MCF 10A (cell line): ENCODE results near the gene MN1. TPM values are rescaled to one million over a fixed set of nuclear protein-coding genes. Genes with fewer than 3 reads are reported as not detected.

Source experiments
- BruUV-seq: library from RNA; stranded (reverse); fragments of 400-500 nt; replicated peaks from 2 replicates; lab custom pipeline; 2021; lab: Mats Ljungman, UMichigan
- CTCF ChIA-PET: fragments of 300-600 bp; sonication (Branson Sonifier 250); formaldehyde crosslinking; extraction: SDS; loops from one replicate; lab custom pipeline; 2021; ENCODE audit warnings: antibody characterized with exemption, inconsistent platforms; lab: Yijun Ruan, JAX
- POLR2A ChIA-PET: fragments of 300-600, 350-650 bp; sonication (Branson Sonifier 250); formaldehyde crosslinking; extraction: SDS; loops from one replicate; lab custom pipeline; 2020; ENCODE audit warnings: antibody characterized with exemption, inconsistent platforms; lab: Yijun Ruan, JAX
- DNase-seq: peaks from one replicate; pipeline ENCODE4 v3.0.0-alpha.2; 2018; ENCODE audit not compliant: unreplicated experiment
- H3K27ac Mint-ChIP-seq: one replicate; pipeline ENCODE4 v1.8.0; 2022; ENCODE audit warnings: mild to moderate bottlenecking, low read depth, mixed read lengths; ENCODE audit not compliant: unreplicated experiment
- H3K27me3 Mint-ChIP-seq: one replicate; pipeline ENCODE4 v1.8.0; 2022; ENCODE audit warnings: mixed read lengths; ENCODE audit not compliant: insufficient read depth, unreplicated experiment
- H3K36me3 Mint-ChIP-seq: one replicate; pipeline ENCODE4 v1.8.0; 2022; ENCODE audit warnings: mild to moderate bottlenecking, moderate library complexity, mixed read lengths; ENCODE audit not compliant: insufficient read depth, unreplicated experiment
- H3K4me1 Mint-ChIP-seq: one replicate; pipeline ENCODE4 v1.8.0; 2022; ENCODE audit warnings: mixed read lengths; ENCODE audit not compliant: insufficient read depth, unreplicated experiment
- H3K4me3 Mint-ChIP-seq: one replicate; pipeline ENCODE4 v1.8.0; 2022; ENCODE audit warnings: mild to moderate bottlenecking, moderate library complexity, mixed read lengths; ENCODE audit not compliant: unreplicated experiment
- H3K9me3 Mint-ChIP-seq: one replicate; pipeline ENCODE4 v1.8.0; 2022; ENCODE audit warnings: mixed read lengths; ENCODE audit not compliant: unreplicated experiment
- intact Hi-C: fragments of 100-400 bp; cut with micrococcal nuclease; formaldehyde crosslinking; loops from 2 replicates; pipeline ENCODE4 v1.14.1; 2022
- total RNA-seq: library from RNA; stranded (reverse); gene quantifications from 2 replicates; pipeline ENCODE4 v1.2.3, GENCODE V29; 2022
- TF ChIP-seq, protein P1 (sequence below): fragments of 200-600 bp; IDR thresholded peaks from one replicate; pipeline ENCODE4 v1.8.0; 2022; ENCODE audit warnings: antibody characterized with exemption, mild to moderate bottlenecking; ENCODE audit not compliant: unreplicated experiment

Gene MN1
- total RNA-seq, 1 experiment from 2014 or later, result 3.9 TPM

DNA sequence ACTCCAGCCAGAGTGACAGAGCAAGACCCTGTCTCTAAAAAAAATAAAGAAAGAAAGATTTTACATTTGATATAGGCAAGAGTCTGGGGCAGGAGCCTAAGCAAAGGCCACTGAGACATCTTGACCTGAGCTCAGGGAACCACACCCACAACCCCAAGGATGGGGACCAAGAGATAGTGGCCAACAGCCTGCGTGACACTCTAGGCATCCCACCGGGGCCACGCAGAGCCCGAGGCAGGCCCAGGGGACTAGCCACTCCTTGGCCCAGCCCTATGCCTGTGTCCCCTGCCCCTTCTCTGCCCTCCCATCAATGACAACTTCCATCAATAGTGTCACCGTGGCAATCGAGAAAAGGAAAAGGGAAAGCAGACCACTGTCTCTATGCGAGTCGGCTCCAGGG, 41.1 kb downstream of the MN1 start:
- Mint-ChIP-seq H3K27ac (no peak overlapping the region), H3K36me3 (peaks cover 2% of the 10 kb centered on the region), H3K4me1 (peaks cover 6% of the 10 kb centered on the region), H3K4me3 (no peak overlapping the region), H3K27me3 (no peaks in the 10 kb centered on the region), H3K9me3 (no peaks in the 10 kb centered on the region)
- intact Hi-C loops, result no loop called here
- POLR2A ChIA-PET, result no interaction called here
- DNase-seq, result no peak
- no TSS peak for BruUV-seq
- CTCF ChIA-PET, result interaction anchor here (0.5 kb wide), 1 partner anchor 84 kb away, joined by 4 read pairs; no protein-coding TSS in a partner anchor
- TF ChIP-seq, protein P1, sequence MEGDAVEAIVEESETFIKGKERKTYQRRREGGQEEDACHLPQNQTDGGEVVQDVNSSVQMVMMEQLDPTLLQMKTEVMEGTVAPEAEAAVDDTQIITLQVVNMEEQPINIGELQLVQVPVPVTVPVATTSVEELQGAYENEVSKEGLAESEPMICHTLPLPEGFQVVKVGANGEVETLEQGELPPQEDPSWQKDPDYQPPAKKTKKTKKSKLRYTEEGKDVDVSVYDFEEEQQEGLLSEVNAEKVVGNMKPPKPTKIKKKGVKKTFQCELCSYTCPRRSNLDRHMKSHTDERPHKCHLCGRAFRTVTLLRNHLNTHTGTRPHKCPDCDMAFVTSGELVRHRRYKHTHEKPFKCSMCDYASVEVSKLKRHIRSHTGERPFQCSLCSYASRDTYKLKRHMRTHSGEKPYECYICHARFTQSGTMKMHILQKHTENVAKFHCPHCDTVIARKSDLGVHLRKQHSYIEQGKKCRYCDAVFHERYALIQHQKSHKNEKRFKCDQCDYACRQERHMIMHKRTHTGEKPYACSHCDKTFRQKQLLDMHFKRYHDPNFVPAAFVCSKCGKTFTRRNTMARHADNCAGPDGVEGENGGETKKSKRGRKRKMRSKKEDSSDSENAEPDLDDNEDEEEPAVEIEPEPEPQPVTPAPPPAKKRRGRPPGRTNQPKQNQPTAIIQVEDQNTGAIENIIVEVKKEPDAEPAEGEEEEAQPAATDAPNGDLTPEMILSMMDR, result no peak

DNA sequence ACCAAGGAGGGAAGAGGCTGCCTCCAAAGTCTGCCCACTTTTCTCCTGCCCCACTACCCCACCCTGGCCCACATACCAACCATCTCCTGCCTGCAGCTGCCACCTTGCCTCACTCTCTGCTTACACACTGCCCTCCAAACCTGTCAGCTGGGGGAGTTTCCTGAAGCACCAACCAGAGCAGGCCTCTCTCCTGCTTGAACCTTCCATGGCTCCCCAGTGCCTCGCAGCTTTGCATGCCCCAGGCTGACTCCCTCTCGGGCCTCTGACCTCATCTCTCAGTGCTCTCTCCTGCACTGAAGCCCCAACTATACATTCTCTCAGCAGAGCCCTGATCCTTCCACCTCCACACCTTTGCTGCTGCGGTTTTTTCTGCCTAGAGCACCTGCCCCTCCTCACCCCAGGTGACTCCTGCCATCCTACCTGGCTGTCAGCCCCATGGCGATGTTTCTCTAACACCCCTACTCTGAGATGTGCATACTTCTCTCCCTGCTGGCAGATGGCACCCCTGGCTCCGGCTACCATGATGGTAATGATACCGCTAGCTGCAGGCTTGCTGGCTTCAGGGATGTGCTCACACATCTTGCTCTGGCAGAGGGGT, 43.5 kb downstream of the MN1 start:
- POLR2A ChIA-PET, result no interaction called here
- no peak overlapping the region for H3K27ac Mint-ChIP-seq

DNA sequence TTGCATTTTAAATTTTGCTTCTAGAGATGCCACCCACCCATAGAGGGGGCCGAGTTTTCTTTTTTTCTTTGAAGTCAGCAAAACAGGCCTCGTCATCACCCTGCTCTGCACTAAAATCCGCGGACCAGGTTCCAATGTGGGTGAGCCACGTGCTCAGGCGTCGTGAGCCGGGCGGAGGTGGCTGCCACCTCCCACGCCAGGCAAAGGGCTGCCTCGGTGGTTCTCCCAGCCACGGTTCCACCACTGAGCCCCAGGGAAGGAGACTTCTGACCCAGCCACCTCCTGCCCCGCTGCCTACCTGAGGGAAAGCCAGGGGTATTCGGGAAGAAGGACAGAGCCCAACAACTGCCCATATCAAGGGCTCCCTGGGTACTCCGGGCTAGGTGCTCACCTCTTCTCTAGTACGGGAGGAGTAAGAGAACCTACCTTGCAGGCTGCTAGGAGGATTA, 45.3 kb downstream of the MN1 start:
- H3K27me3 Mint-ChIP-seq, result no peaks in the 10 kb centered on the region
- no peaks in the 10 kb centered on the region for H3K9me3 Mint-ChIP-seq
- intact Hi-C loops, result no loop called here
- no peak overlapping the region for H3K4me3 Mint-ChIP-seq
- no peak overlapping the region for H3K27ac Mint-ChIP-seq
- H3K4me1 Mint-ChIP-seq, result peaks cover 36% of the 10 kb centered on the region
- CTCF ChIA-PET, result no interaction called here
- DNase-seq, result no peak
- POLR2A ChIA-PET, result no interaction called here
- no TSS peak for BruUV-seq
- no peaks in the 10 kb centered on the region for H3K36me3 Mint-ChIP-seq
- TF ChIP-seq, protein P1, result no peak

More for the DNA sequence above, 43.5 kb downstream of the MN1 start:
- H3K36me3 Mint-ChIP-seq, result no peaks in the 10 kb centered on the region
- CTCF ChIA-PET, result interaction anchor here (0.7 kb wide), 1 partner anchor 1003 kb away, joined by 3 read pairs; no protein-coding TSS in a partner anchor
- no peaks in the 10 kb centered on the region for H3K9me3 Mint-ChIP-seq
- H3K4me3 Mint-ChIP-seq, result no peak overlapping the region
- intact Hi-C loops, result no loop called here
- no peak for DNase-seq
- TF ChIP-seq, protein P1, result no peak
- no peaks in the 10 kb centered on the region for H3K27me3 Mint-ChIP-seq
- BruUV-seq, result no TSS peak
- H3K4me1 Mint-ChIP-seq, result peaks cover 20% of the 10 kb centered on the region

DNA sequence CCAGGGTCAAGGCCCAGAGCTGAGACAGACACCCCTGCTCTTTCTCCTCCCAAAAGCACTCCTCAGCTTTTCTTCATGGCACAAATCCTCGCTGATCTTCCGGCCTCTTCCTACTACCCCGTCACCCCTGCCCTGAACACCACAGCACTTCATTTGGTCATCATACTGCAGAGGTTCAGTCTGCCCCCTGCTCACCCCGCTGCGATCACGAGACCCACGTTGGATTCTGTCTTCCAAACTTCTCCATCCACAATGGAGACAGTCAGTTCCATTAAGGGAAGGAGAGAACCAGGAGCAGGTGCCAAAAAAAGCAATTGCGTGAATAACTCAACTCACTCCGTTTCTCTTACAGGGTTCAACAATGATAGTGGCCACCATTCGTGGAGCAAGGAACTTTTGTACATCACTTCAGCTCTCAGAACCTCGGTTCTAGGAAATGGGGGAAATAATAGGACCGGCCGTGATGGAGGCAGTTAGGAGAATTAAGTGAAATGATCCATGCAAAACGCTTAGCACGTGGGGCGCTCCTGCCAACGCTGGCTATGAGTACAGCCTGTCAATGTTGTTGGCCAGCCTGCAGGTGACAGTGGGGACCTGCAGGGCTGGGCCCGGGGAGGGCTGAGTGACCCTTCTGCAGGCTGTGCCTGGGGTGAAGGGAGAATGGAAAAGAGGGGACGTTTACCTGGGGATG, 45.9 kb downstream of the MN1 start:
- POLR2A ChIA-PET, result interaction anchor here (0.9 to 1.0 kb wide), 2 partner anchors 24 to 339 kb away, joined by 3 read pairs; no protein-coding TSS in a partner anchor
- CTCF ChIA-PET, result no interaction called here
- no TSS peak for BruUV-seq
- no peak overlapping the region for H3K27ac Mint-ChIP-seq
- TF ChIP-seq, protein P1, result no peak
- no peaks in the 10 kb centered on the region for H3K27me3 Mint-ChIP-seq
- intact Hi-C loops, result no loop called here
- DNase-seq, result no peak
- no peaks in the 10 kb centered on the region for H3K9me3 Mint-ChIP-seq
- H3K36me3 Mint-ChIP-seq, result no peaks in the 10 kb centered on the region
- peaks cover 39% of the 10 kb centered on the region for H3K4me1 Mint-ChIP-seq
- H3K4me3 Mint-ChIP-seq, result no peak overlapping the region
